HG03521 (cell line): ENCODE results near the gene C14orf180.

Experiments used
- ATAC-seq: cut with Tn5 transposase; IDR thresholded peaks from one replicate; pipeline ENCODE4 v1.9.1; 2021; ENCODE audit warnings: mild to moderate bottlenecking, moderate library complexity; ENCODE audit not compliant: unreplicated experiment

Gene C14orf180

GRCh38 chr14:104549536-104550339 lies 29.8 kb upstream of the C14orf180 start:
- ATAC-seq = no peak

- ATAC-seq = no peak
Observed at GRCh38 chr14:104550340-104550860, 29.2 kb upstream of the C14orf180 start.

- no peak for ATAC-seq
Observed at GRCh38 chr14:104550861-104551728, 28.5 kb upstream of the C14orf180 start.

- ATAC-seq = no peak
Observed at GRCh38 chr14:104551851-104552737, 27.5 kb upstream of the C14orf180 start.

GRCh38 chr14:104552738-104553125 lies 26.8 kb upstream of the C14orf180 start:
- no peak for ATAC-seq

- ATAC-seq = no peak
Observed at GRCh38 chr14:104553166-104554087, 26.1 kb upstream of the C14orf180 start.

- no peak for ATAC-seq
Observed at GRCh38 chr14:104554088-104554607, 25.4 kb upstream of the C14orf180 start.

- no peak for ATAC-seq
Observed at GRCh38 chr14:104554608-104555429, 24.7 kb upstream of the C14orf180 start.

GRCh38 chr14:104555430-104556255 lies 23.9 kb upstream of the C14orf180 start:
- ATAC-seq = no peak

- no peak for ATAC-seq
Observed at GRCh38 chr14:104556256-104557021, 23.1 kb upstream of the C14orf180 start.

- ATAC-seq = no peak
Observed at GRCh38 chr14:104557086-104557485, 22.5 kb upstream of the C14orf180 start.

GRCh38 chr14:104557766-104558165 lies 21.8 kb upstream of the C14orf180 start:
- ATAC-seq = no peak

- no peak for ATAC-seq
Observed at GRCh38 chr14:104558231-104559027, 21.1 kb upstream of the C14orf180 start.

GRCh38 chr14:104559028-104559803 lies 20.3 kb upstream of the C14orf180 start:
- no peak for ATAC-seq

- ATAC-seq = no peak
Observed at GRCh38 chr14:104559804-104560585, 19.6 kb upstream of the C14orf180 start.
